ENCODE data around the gene SLC12A4. TPM values are rescaled to one million over a fixed set of nuclear protein-coding genes. Genes with fewer than 3 reads are reported as not detected.

SLC12A4 gene
- polyA plus RNA-seq, 2 of the 4 experiments (the other 2 are of a cell fraction): 18.2 to 33.2 TPM

DNA sequence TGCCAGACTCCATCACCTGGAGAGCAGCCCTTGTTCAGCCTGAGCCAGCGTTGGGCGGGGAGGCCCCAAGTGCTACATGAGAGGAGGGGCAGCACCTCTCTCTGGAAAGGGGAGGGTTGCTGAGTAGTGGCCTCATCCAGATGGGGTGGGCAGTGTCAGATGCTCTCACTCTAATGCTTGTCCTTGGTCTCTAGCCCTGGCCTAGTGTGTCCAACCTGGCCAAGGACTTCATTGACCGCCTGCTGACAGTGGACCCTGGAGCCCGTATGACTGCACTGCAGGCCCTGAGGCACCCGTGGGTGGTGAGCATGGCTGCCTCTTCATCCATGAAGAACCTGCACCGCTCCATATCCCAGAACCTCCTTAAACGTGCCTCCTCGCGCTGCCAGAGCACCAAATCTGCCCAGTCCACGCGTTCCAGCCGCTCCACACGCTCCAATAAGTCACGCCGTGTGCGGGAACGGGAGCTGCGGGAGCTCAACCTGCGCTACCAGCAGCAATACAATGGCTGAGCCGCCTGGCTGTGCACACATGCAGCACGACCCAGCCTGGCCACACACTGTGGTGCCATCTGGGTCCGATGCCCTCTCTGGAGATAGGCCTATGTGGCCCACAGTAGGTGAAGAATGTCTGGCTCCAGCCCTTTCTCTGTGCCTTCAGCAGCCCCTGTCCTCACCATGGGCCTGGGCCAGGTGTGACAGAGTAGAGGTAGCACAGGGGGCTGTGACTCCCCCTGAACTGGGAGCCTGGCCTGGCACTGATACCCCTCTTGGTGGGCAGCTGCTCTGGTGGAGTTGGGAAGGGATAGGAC, 41.1 kb downstream of the SLC12A4 start:
- TF ChIP-seq, protein P1, sequence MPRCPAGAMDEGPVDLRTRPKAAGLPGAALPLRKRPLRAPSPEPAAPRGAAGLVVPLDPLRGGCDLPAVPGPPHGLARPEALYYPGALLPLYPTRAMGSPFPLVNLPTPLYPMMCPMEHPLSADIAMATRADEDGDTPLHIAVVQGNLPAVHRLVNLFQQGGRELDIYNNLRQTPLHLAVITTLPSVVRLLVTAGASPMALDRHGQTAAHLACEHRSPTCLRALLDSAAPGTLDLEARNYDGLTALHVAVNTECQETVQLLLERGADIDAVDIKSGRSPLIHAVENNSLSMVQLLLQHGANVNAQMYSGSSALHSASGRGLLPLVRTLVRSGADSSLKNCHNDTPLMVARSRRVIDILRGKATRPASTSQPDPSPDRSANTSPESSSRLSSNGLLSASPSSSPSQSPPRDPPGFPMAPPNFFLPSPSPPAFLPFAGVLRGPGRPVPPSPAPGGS (IDR thresholded peaks at IDR 0.05): no peak
- TF ChIP-seq, protein P2, sequence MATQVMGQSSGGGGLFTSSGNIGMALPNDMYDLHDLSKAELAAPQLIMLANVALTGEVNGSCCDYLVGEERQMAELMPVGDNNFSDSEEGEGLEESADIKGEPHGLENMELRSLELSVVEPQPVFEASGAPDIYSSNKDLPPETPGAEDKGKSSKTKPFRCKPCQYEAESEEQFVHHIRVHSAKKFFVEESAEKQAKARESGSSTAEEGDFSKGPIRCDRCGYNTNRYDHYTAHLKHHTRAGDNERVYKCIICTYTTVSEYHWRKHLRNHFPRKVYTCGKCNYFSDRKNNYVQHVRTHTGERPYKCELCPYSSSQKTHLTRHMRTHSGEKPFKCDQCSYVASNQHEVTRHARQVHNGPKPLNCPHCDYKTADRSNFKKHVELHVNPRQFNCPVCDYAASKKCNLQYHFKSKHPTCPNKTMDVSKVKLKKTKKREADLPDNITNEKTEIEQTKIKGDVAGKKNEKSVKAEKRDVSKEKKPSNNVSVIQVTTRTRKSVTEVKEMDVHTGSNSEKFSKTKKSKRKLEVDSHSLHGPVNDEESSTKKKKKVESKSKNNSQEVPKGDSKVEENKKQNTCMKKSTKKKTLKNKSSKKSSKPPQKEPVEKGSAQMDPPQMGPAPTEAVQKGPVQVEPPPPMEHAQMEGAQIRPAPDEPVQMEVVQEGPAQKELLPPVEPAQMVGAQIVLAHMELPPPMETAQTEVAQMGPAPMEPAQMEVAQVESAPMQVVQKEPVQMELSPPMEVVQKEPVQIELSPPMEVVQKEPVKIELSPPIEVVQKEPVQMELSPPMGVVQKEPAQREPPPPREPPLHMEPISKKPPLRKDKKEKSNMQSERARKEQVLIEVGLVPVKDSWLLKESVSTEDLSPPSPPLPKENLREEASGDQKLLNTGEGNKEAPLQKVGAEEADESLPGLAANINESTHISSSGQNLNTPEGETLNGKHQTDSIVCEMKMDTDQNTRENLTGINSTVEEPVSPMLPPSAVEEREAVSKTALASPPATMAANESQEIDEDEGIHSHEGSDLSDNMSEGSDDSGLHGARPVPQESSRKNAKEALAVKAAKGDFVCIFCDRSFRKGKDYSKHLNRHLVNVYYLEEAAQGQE (IDR thresholded peaks at IDR 0.05): no peak
- TF ChIP-seq MYC (IDR thresholded peaks at IDR 0.05; ENCODE audit: borderline replicate concordance, low read length): no peak
- TF ChIP-seq SREBF2 (IDR thresholded peaks at IDR 0.05): no peak
- no peak for TF ChIP-seq KDM1A (IDR thresholded peaks at IDR 0.05; ENCODE audit: low read depth)
- TF ChIP-seq RCOR1 (IDR thresholded peaks at IDR 0.05; ENCODE audit: low read depth, low read length): no peak
- TF ChIP-seq HOXA7 (CRISPR knock-in tag; IDR thresholded peaks at IDR 0.05): no peak
- no peak for TF ChIP-seq CBX8 (IDR thresholded peaks at IDR 0.05)
- TF ChIP-seq GATA3 (IDR thresholded peaks at IDR 0.05; ENCODE audit: borderline replicate concordance): no peak
- H3K4me2 ChIP-seq: no peak overlapping the region
- no peaks in the 10 kb centered on the region for H3K9me3 ChIP-seq
- no peak overlapping the region for H3K4me3 ChIP-seq
- POLR2A ChIA-PET: no interaction called here
- WGBS (ENCODE audit: missing lambda C conversion rate): 91% methylated on average over 22 of the region's 22 CpGs
- ATAC-seq (peak in 1 of 2 experiments; percentile 5; a peak in 1 of 6 replicates), FAIRE-seq (no peak), DNase-seq (ENCODE audit: low read depth in 1 of 2, low spot score in 1 of 2) (no peak)
- H3K27ac ChIP-seq: no peak overlapping the region
- H3K4me1 ChIP-seq: no peaks in the 10 kb centered on the region
- CTCF ChIA-PET: interaction anchor here (0.7 to 22.2 kb wide), 19 partner anchors 7 to 406 kb away, joined by 3 to 370 read pairs (median 9); partner anchors contain the start of genes EDC4 and NRN1L

DNA sequence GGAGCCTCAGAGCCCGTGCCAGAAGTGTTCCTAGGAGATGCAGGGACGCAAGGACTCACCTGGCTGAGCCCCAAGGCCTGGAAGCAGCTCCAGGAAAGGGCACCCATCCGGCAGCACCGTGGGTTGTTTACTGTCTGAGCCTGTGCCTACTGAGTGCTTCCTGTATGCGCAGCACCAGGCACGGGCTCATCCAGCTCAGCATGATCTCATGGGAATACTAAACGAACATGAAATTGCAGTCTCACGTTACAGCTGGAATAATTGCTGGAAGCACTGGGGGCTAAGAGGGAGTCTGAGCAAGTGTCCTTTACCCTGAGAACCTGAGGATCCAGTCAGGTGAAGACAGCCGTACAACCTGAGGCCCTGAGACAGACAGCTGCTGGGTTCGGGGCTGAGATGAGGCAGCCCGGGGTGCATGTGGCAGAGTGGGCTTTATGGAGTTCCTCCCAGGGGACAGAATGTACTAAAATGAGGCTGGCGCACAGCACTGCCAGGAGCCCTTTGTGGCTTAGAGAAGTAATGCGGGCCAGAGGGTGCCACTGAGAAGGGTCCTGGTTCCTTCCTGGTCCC, 42.2 kb downstream of the SLC12A4 start:
- no peak for FAIRE-seq
- H3K27ac ChIP-seq: no peak overlapping the region
- POLR2A ChIA-PET: no interaction called here
- 66% methylated on average over 11 of the region's 13 CpGs for WGBS (ENCODE audit: missing lambda C conversion rate)
- H3K4me1 ChIP-seq: no peaks in the 10 kb centered on the region
- CTCF ChIA-PET: interaction anchor here (0.6 to 22.2 kb wide), 9 partner anchors 8 to 404 kb away, joined by 3 to 370 read pairs (median 3); partner anchors contain the start of genes EDC4 and NRN1L
- peak; percentile 59 to 68; a peak in 5 of 6 replicates for ATAC-seq
- H3K4me3 ChIP-seq: no peak overlapping the region
- no peak overlapping the region for H3K4me2 ChIP-seq
- H3K9me3 ChIP-seq: no peaks in the 10 kb centered on the region
- no peak for DNase-seq (ENCODE audit: low read depth in 1 of 2, low spot score in 1 of 2)
- no peak for TF ChIP-seq FOXS1 (CRISPR knock-in tag; IDR thresholded peaks at IDR 0.05)
- TF ChIP-seq, protein P3, sequence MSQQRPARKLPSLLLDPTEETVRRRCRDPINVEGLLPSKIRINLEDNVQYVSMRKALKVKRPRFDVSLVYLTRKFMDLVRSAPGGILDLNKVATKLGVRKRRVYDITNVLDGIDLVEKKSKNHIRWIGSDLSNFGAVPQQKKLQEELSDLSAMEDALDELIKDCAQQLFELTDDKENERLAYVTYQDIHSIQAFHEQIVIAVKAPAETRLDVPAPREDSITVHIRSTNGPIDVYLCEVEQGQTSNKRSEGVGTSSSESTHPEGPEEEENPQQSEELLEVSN (IDR thresholded peaks at IDR 0.05; ENCODE audit: borderline replicate concordance, low read depth): no peak
- no peak for TF ChIP-seq TP53 (CRISPR knock-in tag; IDR thresholded peaks at IDR 0.05)
- TF ChIP-seq MAFK (IDR thresholded peaks at IDR 0.05; ENCODE audit: partially characterized antibody): no peak
- TF ChIP-seq, protein P4, sequence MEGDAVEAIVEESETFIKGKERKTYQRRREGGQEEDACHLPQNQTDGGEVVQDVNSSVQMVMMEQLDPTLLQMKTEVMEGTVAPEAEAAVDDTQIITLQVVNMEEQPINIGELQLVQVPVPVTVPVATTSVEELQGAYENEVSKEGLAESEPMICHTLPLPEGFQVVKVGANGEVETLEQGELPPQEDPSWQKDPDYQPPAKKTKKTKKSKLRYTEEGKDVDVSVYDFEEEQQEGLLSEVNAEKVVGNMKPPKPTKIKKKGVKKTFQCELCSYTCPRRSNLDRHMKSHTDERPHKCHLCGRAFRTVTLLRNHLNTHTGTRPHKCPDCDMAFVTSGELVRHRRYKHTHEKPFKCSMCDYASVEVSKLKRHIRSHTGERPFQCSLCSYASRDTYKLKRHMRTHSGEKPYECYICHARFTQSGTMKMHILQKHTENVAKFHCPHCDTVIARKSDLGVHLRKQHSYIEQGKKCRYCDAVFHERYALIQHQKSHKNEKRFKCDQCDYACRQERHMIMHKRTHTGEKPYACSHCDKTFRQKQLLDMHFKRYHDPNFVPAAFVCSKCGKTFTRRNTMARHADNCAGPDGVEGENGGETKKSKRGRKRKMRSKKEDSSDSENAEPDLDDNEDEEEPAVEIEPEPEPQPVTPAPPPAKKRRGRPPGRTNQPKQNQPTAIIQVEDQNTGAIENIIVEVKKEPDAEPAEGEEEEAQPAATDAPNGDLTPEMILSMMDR (IDR thresholded peaks at IDR 0.05): no peak
- no peak for TF ChIP-seq ESRRA (IDR thresholded peaks at IDR 0.05; ENCODE audit: borderline replicate concordance, low read length)
- TF ChIP-seq, protein P5, sequence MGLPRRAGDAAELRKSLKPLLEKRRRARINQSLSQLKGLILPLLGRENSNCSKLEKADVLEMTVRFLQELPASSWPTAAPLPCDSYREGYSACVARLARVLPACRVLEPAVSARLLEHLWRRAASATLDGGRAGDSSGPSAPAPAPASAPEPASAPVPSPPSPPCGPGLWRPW (IDR thresholded peaks at IDR 0.05): no peak
- TF ChIP-seq EHMT2 (IDR thresholded peaks at IDR 0.05; ENCODE audit: low read depth): no peak
- no peak for TF ChIP-seq POLR2AphosphoS2 (conservative IDR thresholded peaks at IDR 0.05; ENCODE audit: low read length)
- TF ChIP-seq HEYL (CRISPR knock-in tag; IDR thresholded peaks at IDR 0.05): no peak

Data from A549 (cell line).